Esophagus (tissue), 2 donors: ENCODE data around the gene PDIA6. TPM values are rescaled to one million over a fixed set of nuclear protein-coding genes. Genes with fewer than 3 reads are reported as not detected.
A peak's percentile ranks its signal among the peaks of the same experiment; 100 is the strongest.

Experiments used
- H3K27ac ChIP-seq, 2 donors: one replicate each; pipeline ENCODE4 v1.5.1; 2013; ENCODE audit warnings: low read depth in 2 of 2, mild to moderate bottlenecking in 2 of 2, inconsistent platforms in 1 of 2, low read length in 1 of 2, moderate library complexity in 1 of 2
- H3K27me3 ChIP-seq, 2 donors: one replicate each; pipeline ENCODE4 v1.6.1; 2013; ENCODE audit warnings: low read length in 2 of 2, control low read depth in 1 of 2, mild to moderate bottlenecking in 1 of 2; ENCODE audit not compliant: insufficient read depth in 2 of 2, control insufficient read depth in 1 of 2
- H3K36me3 ChIP-seq, 2 donors: one replicate each; pipeline ENCODE4 v1.6.1; 2013; ENCODE audit warnings: low read length in 1 of 2; ENCODE audit not compliant: control insufficient read depth in 2 of 2, insufficient read depth in 2 of 2
- H3K4me1 ChIP-seq, 2 donors: one replicate each; pipeline ENCODE4 v1.6.1; 2013; ENCODE audit warnings: low read length in 1 of 2; ENCODE audit not compliant: control insufficient read depth in 2 of 2, insufficient read depth in 2 of 2
- H3K4me3 ChIP-seq, 2 donors: one replicate each; pipeline ENCODE4 v1.5.1; 2013; ENCODE audit warnings: low read length in 2 of 2, mild to moderate bottlenecking in 2 of 2, low read depth in 1 of 2, moderate library complexity in 1 of 2
- H3K9me3 ChIP-seq, 2 donors: one replicate each; pipeline ENCODE4 v1.6.1; 2013; ENCODE audit warnings: mild to moderate bottlenecking in 2 of 2, low read depth in 1 of 2, low read length in 1 of 2, moderate library complexity in 1 of 2; ENCODE audit not compliant: control insufficient read depth in 2 of 2, insufficient read depth in 1 of 2
- WGBS, 2 donors: extraction: QIAGEN DNeasy Blood & Tissue Kit; methylation state at CpG; one replicate each; pipeline ENCODE4 v1.1.7; 2013; 5-methylcytosine and 5-hydroxymethylcytosine counted together
- polyA plus RNA-seq, 2 donors: library from polyadenylated mRNA; stranded (reverse); fragments of 200-250 nt; gene quantifications; one replicate each; pipeline ENCODE4 v1.2.3, GENCODE V29; 2013
- donor health status: healthy with polysubstance abuse.
- donor health status: Bipolar disorder and iron deficiency.

Gene PDIA6
- polyA plus RNA-seq, 2 donors, result 40.1 to 98.1 TPM

DNA sequence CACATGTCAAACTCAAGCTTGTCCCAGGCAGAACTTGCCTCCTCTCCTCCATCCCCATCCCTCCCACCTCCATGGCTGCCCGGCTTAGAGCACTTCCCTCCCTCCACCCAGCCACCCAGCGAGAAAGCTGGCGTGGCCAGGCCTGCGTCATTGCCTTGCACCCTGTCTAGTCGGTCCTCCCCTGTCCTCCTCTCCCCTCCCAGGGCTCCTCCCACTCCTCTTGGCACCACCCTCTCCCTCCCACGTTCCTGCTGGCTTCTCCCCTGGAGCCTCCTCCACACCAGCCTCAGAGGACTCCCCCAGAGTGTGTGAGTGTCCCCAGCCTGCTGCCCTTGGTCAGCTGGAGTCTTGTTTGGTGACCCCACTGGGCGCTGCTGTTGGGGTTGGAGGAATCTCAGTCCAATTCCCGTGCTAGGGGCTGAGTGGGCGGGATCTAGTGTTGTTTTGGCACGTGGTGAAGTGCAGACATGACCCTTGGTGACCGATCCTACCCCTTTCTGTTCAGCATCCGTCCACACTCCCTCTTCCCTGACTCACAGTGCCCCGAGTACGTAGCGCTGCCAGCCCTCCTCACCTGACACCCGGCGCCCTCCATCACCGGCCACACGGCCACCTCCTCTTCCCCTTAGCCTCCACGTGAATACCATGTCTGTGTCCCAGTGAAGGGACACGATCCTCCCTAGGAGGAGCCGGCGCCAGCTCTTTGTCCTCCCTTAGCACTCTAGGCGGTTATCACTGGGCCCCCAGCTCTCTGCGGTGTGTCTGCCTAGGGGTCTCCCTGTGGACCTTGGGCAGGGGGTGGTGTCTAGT lies 49.7 kb downstream of the PDIA6 start:
- peaks cover 0 to 10% of the 10 kb centered on the region in 2 donors for H3K4me1 ChIP-seq
- no peaks in the 10 kb centered on the region for H3K36me3 ChIP-seq
- H3K4me3 ChIP-seq, result no peak overlapping the region
- no peak overlapping the region for H3K27ac ChIP-seq
- WGBS, 2 donors, result 63 to 67% methylated on average over 25 of the region's 25 CpGs
- H3K9me3 ChIP-seq, result no peaks in the 10 kb centered on the region
- H3K27me3 ChIP-seq, result no peaks in the 10 kb centered on the region

DNA sequence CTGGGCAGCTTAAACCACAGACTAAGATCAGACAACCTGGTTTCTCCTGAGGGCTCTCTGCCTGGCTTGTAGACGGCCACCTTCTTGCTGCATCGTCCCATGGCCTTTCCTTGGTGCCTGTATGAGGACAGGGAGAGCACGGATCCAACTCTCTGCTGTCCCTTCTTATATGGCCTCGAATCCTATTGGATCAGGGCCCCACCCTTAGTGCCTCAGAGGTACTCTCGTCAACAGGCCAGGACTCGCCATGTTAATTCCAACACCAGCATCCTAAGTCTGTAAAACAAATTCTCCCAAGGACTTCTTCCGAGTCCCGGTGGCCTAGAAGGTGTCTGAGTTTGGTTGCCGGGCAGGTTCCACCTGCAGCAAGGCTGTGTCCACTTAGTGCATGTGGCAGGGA lies 51.0 kb downstream of the PDIA6 start:
- 72 to 81% methylated on average over 9 of the region's 9 CpGs for WGBS, 2 donors
- Histone ChIP-seq H3K27me3 (no peaks in the 10 kb centered on the region), H3K4me3 (no peak overlapping the region), H3K36me3 (no peaks in the 10 kb centered on the region), H3K9me3 (no peaks in the 10 kb centered on the region), H3K4me1 (peaks cover 0 to 14% of the 10 kb centered on the region in 2 donors), H3K27ac (peak overlapping the region in 1 of 2 donors; percentile 62)

DNA sequence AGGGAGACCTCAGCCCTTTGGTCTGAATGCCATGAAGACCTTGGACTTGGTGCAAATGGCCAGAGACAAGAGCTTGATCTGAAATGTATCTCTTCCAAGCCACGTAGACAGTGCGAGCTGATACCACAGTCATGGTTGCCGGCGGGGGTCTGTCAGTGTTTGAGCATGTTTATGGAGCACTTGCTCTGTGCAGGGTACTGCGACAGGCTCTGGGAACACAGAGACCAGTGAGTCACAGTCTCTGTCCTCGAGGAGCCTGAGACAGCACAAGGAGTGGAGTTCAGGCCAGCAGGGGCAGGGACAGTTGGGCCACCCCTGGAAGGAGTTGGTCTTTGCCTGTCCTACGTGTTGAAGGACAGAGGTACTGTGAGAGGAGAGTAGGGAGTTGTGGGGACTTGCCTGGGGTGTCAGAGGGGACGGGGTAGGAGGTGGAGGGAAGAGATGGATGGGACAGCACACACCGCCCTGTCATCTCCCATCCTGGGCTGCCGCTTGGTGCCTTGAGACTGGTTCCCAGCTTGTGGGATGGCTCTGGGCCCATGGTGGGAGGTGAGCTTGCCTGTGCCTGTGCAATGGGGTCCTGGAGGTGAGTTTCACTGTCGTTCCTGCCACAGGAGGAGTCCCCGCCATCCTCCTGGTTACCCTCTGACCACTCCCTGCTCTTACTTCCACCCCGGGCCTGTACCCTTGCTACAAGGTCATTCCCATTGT lies 51.6 kb downstream of the PDIA6 start:
- no peak overlapping the region for H3K4me3 ChIP-seq
- H3K9me3 ChIP-seq, result no peaks in the 10 kb centered on the region
- H3K4me1 ChIP-seq, result peaks cover 0 to 14% of the 10 kb centered on the region in 2 donors
- no peaks in the 10 kb centered on the region for H3K27me3 ChIP-seq
- 82 to 85% methylated on average over 13 of the region's 13 CpGs for WGBS, 2 donors
- no peak overlapping the region for H3K27ac ChIP-seq
- no peaks in the 10 kb centered on the region for H3K36me3 ChIP-seq

DNA sequence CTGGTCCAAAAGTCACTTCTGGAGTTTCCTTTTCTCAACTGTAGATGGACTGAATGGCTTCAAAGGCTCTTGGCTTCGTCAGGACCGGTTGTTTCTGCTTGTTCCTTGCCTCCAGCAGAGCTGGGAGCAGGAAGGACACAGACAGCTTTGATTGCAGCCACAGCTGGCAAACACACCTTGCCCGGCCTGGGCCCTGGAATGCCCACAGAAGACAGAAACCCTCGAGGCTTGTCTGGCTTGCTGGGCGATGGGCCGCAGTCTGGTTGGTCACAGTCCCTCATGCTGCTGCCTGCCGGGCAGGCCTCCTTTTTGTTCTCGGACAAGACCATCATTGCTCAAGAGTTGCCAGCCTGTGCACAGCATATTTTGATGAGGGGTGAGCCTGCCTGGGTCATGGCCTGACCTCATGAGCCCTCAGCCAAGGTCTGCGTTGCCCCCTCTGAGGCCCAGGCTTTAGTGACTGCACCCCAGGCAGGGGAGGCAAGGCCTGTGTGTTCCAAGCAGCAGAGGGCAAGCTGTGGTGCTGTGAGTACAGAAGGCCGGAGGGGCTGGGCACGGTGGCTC lies 53.4 kb downstream of the PDIA6 start:
- Histone ChIP-seq H3K4me3 (no peak overlapping the region), H3K36me3 (no peaks in the 10 kb centered on the region), H3K4me1 (peaks cover 0 to 10% of the 10 kb centered on the region in 2 donors), H3K27ac (peak overlapping the region in 1 of 2 donors; percentile 1), H3K27me3 (no peaks in the 10 kb centered on the region), H3K9me3 (no peaks in the 10 kb centered on the region)
- 70 to 73% methylated on average over 11 of the region's 11 CpGs for WGBS, 2 donors

DNA sequence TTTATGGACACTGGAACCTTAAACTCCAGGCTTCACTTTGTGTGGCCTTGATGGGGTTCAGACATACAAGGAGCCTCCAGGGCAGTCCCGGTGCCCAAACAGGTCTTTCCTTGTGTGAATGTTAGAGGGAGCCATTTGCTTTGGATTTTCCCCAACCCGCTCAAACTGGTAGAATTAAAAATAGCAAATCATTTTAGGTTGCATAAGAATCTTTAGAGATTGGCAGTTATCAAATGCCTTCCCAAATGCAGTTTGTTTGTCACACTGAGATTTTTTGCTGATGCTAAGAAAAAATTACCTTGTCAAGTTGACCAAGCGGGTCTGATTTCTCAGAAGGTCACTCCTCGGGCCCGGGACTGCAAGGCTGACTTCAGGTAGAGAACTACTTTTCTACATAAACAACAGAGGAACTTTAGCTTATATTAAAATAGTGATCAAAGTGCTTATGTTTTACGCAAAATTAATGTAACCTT lies 54.7 kb downstream of the PDIA6 start:
- no peaks in the 10 kb centered on the region for H3K36me3 ChIP-seq
- no peaks in the 10 kb centered on the region for H3K9me3 ChIP-seq
- H3K4me3 ChIP-seq, result no peak overlapping the region
- no peaks in the 10 kb centered on the region for H3K27me3 ChIP-seq
- peaks cover 0 to 10% of the 10 kb centered on the region in 2 donors for H3K4me1 ChIP-seq
- no peak overlapping the region for H3K27ac ChIP-seq
- 82 to 87% methylated on average over 6 of the region's 6 CpGs for WGBS, 2 donors

DNA sequence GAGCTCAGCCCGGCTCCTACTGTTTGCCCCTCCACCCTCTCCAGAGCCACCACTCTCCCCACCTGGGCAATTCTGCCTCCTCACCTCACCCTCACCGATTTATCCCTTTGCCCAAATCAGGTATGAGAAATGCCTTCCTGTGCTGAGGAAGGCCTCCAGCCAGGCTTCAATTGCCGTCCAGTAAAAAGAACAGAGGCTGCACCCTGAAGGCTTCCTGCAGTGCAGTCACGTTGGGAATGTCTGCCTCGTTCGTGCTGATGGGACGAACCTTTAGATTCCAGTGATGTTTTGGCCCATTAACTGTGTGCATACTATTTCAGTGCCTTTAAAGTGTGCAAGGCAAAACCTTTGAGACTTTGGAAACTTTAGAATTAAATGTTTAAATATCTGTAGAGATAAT lies 57.0 kb downstream of the PDIA6 start:
- Histone ChIP-seq H3K27me3 (no peaks in the 10 kb centered on the region), H3K36me3 (no peaks in the 10 kb centered on the region), H3K4me3 (no peak overlapping the region), H3K9me3 (no peaks in the 10 kb centered on the region), H3K27ac (no peak overlapping the region), H3K4me1 (peaks cover 0 to 6% of the 10 kb centered on the region in 2 donors)
- 76 to 79% methylated on average over 7 of the region's 7 CpGs for WGBS, 2 donors

DNA sequence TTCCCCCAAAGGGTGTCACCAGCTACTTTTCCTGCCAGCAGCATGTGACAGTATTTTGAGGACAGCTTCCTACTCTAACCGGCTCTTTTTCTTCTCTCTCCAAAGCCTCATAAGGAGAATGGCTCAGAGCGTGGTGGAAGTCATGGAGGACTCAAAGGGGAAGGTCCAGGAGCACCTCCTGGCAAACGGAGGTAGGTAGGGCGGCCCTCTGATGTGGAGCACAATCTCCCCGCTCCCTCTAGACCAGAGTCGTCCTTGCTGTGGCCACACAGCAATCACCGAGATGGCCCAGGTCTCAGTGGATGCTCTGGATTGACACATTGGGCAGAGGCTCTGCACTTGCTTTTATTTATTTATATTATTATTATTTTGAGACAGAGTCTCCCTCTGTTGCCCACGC lies 58.7 kb downstream of the PDIA6 start:
- no peaks in the 10 kb centered on the region for H3K9me3 ChIP-seq
- no peak overlapping the region for H3K27ac ChIP-seq
- no peak overlapping the region for H3K4me3 ChIP-seq
- no peaks in the 10 kb centered on the region for H3K36me3 ChIP-seq
- WGBS, 2 donors, result 87 to 88% methylated on average over 8 of the region's 8 CpGs
- peaks cover 0 to 6% of the 10 kb centered on the region in 2 donors for H3K4me1 ChIP-seq
- no peaks in the 10 kb centered on the region for H3K27me3 ChIP-seq

DNA sequence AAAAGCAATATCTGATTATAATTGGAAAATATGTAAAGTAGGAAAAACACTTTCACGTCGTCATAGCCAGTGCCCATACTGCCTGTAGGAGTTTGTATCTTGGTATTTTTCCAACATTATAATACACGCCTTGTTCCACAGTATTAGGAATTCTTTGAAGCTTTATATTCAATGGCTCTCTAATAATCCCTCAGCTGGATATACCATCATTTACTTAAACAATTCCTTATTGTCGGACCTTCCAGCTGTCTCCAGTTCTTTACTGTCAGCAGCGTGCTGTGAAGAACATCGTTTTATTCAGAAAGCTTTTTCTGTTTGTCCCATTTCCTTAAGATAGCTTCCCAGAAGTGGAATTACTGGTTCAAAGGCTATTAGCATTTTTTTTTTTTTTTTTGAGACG lies 59.4 kb downstream of the PDIA6 start:
- no peaks in the 10 kb centered on the region for H3K9me3 ChIP-seq
- no peak overlapping the region for H3K27ac ChIP-seq
- WGBS, 2 donors, result 33 to 44% methylated on average over 7 of the region's 7 CpGs
- no peak overlapping the region for H3K4me3 ChIP-seq
- H3K4me1 ChIP-seq, result peaks cover 0 to 6% of the 10 kb centered on the region in 2 donors
- H3K36me3 ChIP-seq, result no peaks in the 10 kb centered on the region
- no peaks in the 10 kb centered on the region for H3K27me3 ChIP-seq

DNA sequence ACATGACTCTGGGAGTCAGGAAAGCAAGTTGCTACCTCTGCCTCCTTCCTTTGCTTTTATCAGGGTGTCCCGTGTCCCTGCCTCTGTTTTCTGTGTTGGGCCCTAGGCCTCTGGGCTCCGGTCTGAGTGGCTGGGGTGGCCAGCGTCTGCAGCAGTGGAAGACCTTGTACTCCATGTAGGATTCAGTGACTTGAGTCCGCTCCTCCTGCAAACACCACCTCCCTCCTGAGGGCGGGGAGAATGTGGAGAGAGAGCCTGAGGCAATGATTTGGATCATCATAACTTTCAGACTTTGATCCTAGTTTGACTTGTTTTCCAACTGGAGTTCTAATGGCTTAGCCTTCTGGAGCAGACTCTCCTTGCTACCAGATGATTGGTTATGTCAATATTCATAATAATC lies 60.3 kb downstream of the PDIA6 start:
- WGBS, 2 donors, result 82 to 84% methylated on average over 5 of the region's 5 CpGs
- Histone ChIP-seq H3K36me3 (no peaks in the 10 kb centered on the region), H3K9me3 (no peaks in the 10 kb centered on the region), H3K4me3 (no peak overlapping the region), H3K27ac (no peak overlapping the region), H3K27me3 (no peaks in the 10 kb centered on the region), H3K4me1 (peaks cover 0 to 2% of the 10 kb centered on the region in 2 donors)
